Adrenal gland (tissue), 12 donors: Measurements from ENCODE around the gene BLNK. TPM values are rescaled to one million over a fixed set of nuclear protein-coding genes. Genes with fewer than 3 reads are reported as not detected.

Source experiments
- DNase-seq, 7 donors: peaks; one replicate each; pipeline ENCODE4 v3.0.0-alpha.2; 2019 to 2020
- H3K27ac ChIP-seq, 5 donors: fragments of 200-600 bp; sonication (generic) in 4 of 5; 1 replicate in 3 of 5; 2 replicates in 2 of 5; pipeline versions ENCODE4 v1.5.1 to v1.8.0; 2016 to 2020; ENCODE audit warnings: mild to moderate bottlenecking in 1 of 5
- H3K27me3 ChIP-seq: fragments of 200-600 bp; 2 replicates; pipeline ENCODE4 v1.8.0; 2021
- H3K36me3 ChIP-seq, 2 donors: fragments of 200-600 bp; replicated peaks in 1 of 2; 1 replicate in 1 of 2; 2 replicates in 1 of 2; pipeline versions ENCODE4 v1.5.1 to v1.8.0; 2018 to 2022
- H3K4me1 ChIP-seq, 2 donors: fragments of 200-600 bp; replicated peaks in 1 of 2; 1 replicate in 1 of 2; 2 replicates in 1 of 2; pipeline versions ENCODE4 v1.5.1 to v1.8.0; 2018 to 2021
- H3K4me3 ChIP-seq, 4 donors: fragments of 200-600 bp; sonication (generic) in 3 of 4; one replicate each; pipeline ENCODE4 v1.5.1; 2016 to 2018
- H3K9me3 ChIP-seq, 3 donors: fragments of 200-600 bp; sonication (generic) in 1 of 3; replicated peaks in 1 of 3; 1 replicate in 2 of 3; 2 replicates in 1 of 3; pipeline versions ENCODE4 v1.5.1 to v1.8.0; 2016 to 2021
- CTCF ChIP-seq, 6 experiments: fragments of 450-650 bp in 4 of 6; fragments of 200-600 bp in 2 of 6; sonication (generic) in 1 of 6; IDR thresholded peaks; 1 replicate in 5 of 6; 2 replicates in 1 of 6; pipeline versions ENCODE4 v1.5.1 to v1.8.0; 2016 to 2021; ENCODE audit warnings: antibody characterized with exemption in 6 of 6, mild to moderate bottlenecking in 2 of 6, moderate library complexity in 1 of 6
- POLR2A ChIP-seq, 2 donors: fragments of 450-650 bp; IDR thresholded peaks; one replicate each; pipeline ENCODE4 v1.6.1; 2017; ENCODE audit warnings: antibody characterized with exemption in 2 of 2, mild to moderate bottlenecking in 2 of 2, moderate library complexity in 1 of 2
- WGBS, 4 donors: extraction: QIAGEN DNeasy Blood & Tissue Kit in 2 of 4; methylation state at CpG; one replicate each; pipeline versions ENCODE4 v1.1.5 to v1.1.7; 2013 to 2017; 5-methylcytosine and 5-hydroxymethylcytosine counted together
- intact Hi-C, 2 donors: fragments of 100-400 bp; cut with DNase I; formaldehyde crosslinking; loops; one replicate each; pipeline versions ENCODE4 v1.14.1 to v1.15.0; 2022 to 2023
- polyA plus RNA-seq, 3 donors: library from polyadenylated mRNA; stranded (reverse); fragments of 200-250 nt in 2 of 3; fragments of 350-450 nt in 1 of 3; fragmentation: Illumina TruSeq in 1 of 3; extraction: RNeasy Lipid Tissue Mini Kit (QIAGEN cat#74804) in 1 of 3; gene quantifications; one replicate each; pipeline ENCODE4 v1.2.3, GENCODE V29; 2013 to 2014
- total RNA-seq, 9 donors: library from RNA; depleted of rRNA in 4 of 9; stranded (reverse); fragments of >200 nt in 4 of 9; fragments of 120-200 nt in 1 of 9; fragmentation: NEBNext Ultra II Directional in 1 of 9; extraction: Animal tissue kit (Norgen Biotek cat#: 25700) in 1 of 9; gene quantifications; one replicate each; pipeline versions ENCODE4 v1.1.0 to v1.2.4, GENCODE V29; 2013 to 2023
- donor health status: healthy with polysubstance abuse.
- donor health status: Bipolar disorder and iron deficiency.
- donor health status: DM: yes; HTN: yes; CAD: no.
- donor health status: DM: no; HTN: no; CAD: no.
- donor health status: DM: no; HTN: no; CAD: no.
- donor health status: DM: yes; HTN: yes; CAD: no.

The BLNK gene
- total and polyA plus RNA-seq, 12 donors = 0.72 to 8.5 (median 4.0) TPM

GRCh38 chr10:96230527-96230926 lies 40.8 kb downstream of the BLNK start:
- Histone ChIP-seq H3K27me3 (no peaks in the 10 kb centered on the region), H3K4me1 (no peaks in the 10 kb centered on the region), H3K9me3 (no peaks in the 10 kb centered on the region), H3K4me3 (no peak overlapping the region), H3K27ac (no peak overlapping the region), H3K36me3 (no peaks in the 10 kb centered on the region)
- 89 to 94% (median 91%) methylated on average over 5 to 6 of the region's 6 CpGs for WGBS, 4 donors
- DNase-seq = no peak
- TF ChIP-seq CTCF (IDR thresholded peaks at IDR 0.05) (no peak), POLR2A (IDR thresholded peaks at IDR 0.05) (no peak)
- intact Hi-C loops = loop anchor here in 1 of 2 donors (2.0 kb wide), 1 partner anchor 64 kb away; no protein-coding TSS in a partner anchor

GRCh38 chr10:96229568-96230030 lies 41.8 kb downstream of the BLNK start:
- no peak overlapping the region for H3K4me3 ChIP-seq
- H3K27ac ChIP-seq = no peak overlapping the region
- peak; percentile 75 to 86 (median 76) for DNase-seq
- no peaks in the 10 kb centered on the region for H3K9me3 ChIP-seq
- intact Hi-C loops = loop anchor here in 1 of 2 donors (2.0 kb wide), 1 partner anchor 65 kb away; no protein-coding TSS in a partner anchor
- H3K4me1 ChIP-seq = no peaks in the 10 kb centered on the region
- 1 to 3% (median 1%) methylated on average over 7 of the region's 7 CpGs for WGBS, 4 donors
- TF ChIP-seq CTCF (IDR thresholded peaks at IDR 0.05) (peak; percentile 58 to 99 (median 83)), POLR2A (IDR thresholded peaks at IDR 0.05) (peak in 1 of 2 donors; percentile 17)
- no peaks in the 10 kb centered on the region for H3K36me3 ChIP-seq
- H3K27me3 ChIP-seq = no peaks in the 10 kb centered on the region

GRCh38 chr10:96228408-96228994 lies 42.9 kb downstream of the BLNK start:
- Histone ChIP-seq H3K27me3 (no peaks in the 10 kb centered on the region), H3K27ac (no peak overlapping the region), H3K36me3 (no peaks in the 10 kb centered on the region), H3K4me1 (no peaks in the 10 kb centered on the region), H3K9me3 (no peaks in the 10 kb centered on the region), H3K4me3 (no peak overlapping the region)
- DNase-seq = no peak
- intact Hi-C loops = no loop called here
- TF ChIP-seq CTCF (IDR thresholded peaks at IDR 0.05) (no peak), POLR2A (IDR thresholded peaks at IDR 0.05) (no peak)
- WGBS, 4 donors = 81 to 88% (median 86%) methylated on average over 9 of the region's 9 CpGs

- intact Hi-C loops = no loop called here
- TF ChIP-seq CTCF (IDR thresholded peaks at IDR 0.05) = no peak
- Histone ChIP-seq H3K36me3 (no peaks in the 10 kb centered on the region), H3K4me1 (no peaks in the 10 kb centered on the region), H3K4me3 (no peak overlapping the region), H3K9me3 (no peaks in the 10 kb centered on the region), H3K27me3 (no peaks in the 10 kb centered on the region), H3K27ac (no peak overlapping the region)
- 87 to 92% (median 90%) methylated on average over 6 to 19 of the region's 19 CpGs for WGBS, 4 donors
- no peak for DNase-seq
Measured at GRCh38 chr10:96227206-96227605, 44.2 kb downstream of the BLNK start.
